ENCODE measurements around the gene CHCHD6.

The CHCHD6 gene

GRCh38 chr3:126834596-126835471 lies 130.8 kb downstream of the CHCHD6 start:
- H3K79me2 ChIP-seq (ENCODE audit: insufficient read depth, low read length): no peaks in the 10 kb centered on the region
- TF ChIP-seq EZH2 (IDR thresholded peaks at IDR 0.05; ENCODE audit: borderline replicate concordance, low read depth, low read length, severe bottlenecking): no peak
- no peak for TF ChIP-seq CTCF (IDR thresholded peaks at IDR 0.05; ENCODE audit: borderline replicate concordance, extremely low read depth, low read length, poor library complexity, severe bottlenecking)
- DNase-seq (no peak), ATAC-seq (ENCODE audit: insufficient read depth, low read depth) (no peak)
- H4K20me1 ChIP-seq (ENCODE audit: insufficient read depth, low read length): peaks cover 13% of the 10 kb centered on the region; the same call in 1 of the 2 replicates
- H3K9me3 ChIP-seq (ENCODE audit: insufficient read depth, low read length, severe bottlenecking): no peaks in the 10 kb centered on the region
- H3K36me3 ChIP-seq (ENCODE audit: insufficient read depth, low read length): peaks cover 9% of the 10 kb centered on the region; the same call in 1 of the 2 replicates
- H3K4me1 ChIP-seq (ENCODE audit: insufficient read depth, low read length): no peaks in the 10 kb centered on the region
- no peak overlapping the region for H3K4me3 ChIP-seq (ENCODE audit: low read depth in 1 of 2, low read length in 2 of 2)
- H3K9ac ChIP-seq (ENCODE audit: low read depth, low read length): no peak overlapping the region
- no peak overlapping the region for H2AFZ ChIP-seq (ENCODE audit: low read depth, low read length)
- no peak overlapping the region for H3K27ac ChIP-seq (ENCODE audit: low read length)
- H3K4me2 ChIP-seq (ENCODE audit: insufficient read depth, low read length): no peak overlapping the region
- H3K27me3 ChIP-seq (ENCODE audit: insufficient read depth, low read length, poor library complexity): no peaks in the 10 kb centered on the region

DNA sequence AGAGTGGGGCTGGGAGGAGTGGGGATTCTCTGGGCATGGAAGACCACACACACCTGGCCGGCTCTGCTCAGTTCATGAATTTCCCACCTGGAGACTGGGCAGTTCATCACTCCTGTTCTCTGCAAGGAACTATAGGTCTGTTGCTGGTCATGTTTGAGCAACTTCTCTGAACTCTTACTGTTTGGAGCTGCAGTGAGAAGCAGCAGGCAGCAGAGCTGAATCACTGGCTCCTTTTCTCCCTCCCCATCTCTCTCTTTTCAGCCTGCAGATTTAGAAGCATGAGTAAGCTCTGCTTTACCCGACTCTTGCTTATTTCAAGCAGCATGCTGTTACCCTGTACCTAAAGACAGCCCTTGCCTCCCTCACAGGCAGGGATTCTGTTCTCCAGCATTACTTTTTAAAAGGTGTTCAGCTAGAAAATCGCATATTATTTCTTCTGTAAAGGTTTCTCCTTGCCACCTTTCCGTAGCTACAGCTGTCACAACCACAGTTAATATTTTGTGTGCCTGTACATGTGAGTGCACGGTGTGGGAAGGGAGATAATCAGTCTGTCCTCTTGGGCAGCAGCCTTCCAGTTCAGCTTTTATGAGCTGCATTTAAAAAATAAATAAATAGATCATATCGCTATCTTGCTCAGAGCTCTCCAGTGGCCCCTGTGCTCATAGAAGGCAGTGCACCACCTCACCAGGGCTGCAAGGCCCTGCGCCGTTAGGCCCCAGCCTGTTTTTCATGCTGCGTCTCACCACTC lies 131.6 kb downstream of the CHCHD6 start:
- DNase-seq (no peak), ATAC-seq (ENCODE audit: insufficient read depth, low read depth) (no peak)
- H2AFZ ChIP-seq (ENCODE audit: low read depth, low read length): no peak overlapping the region
- H3K79me2 ChIP-seq (ENCODE audit: insufficient read depth, low read length): no peaks in the 10 kb centered on the region
- no peak for TF ChIP-seq CTCF (IDR thresholded peaks at IDR 0.05; ENCODE audit: borderline replicate concordance, extremely low read depth, low read length, poor library complexity, severe bottlenecking)
- no peak for TF ChIP-seq EZH2 (IDR thresholded peaks at IDR 0.05; ENCODE audit: borderline replicate concordance, low read depth, low read length, severe bottlenecking)
- H3K9ac ChIP-seq (ENCODE audit: low read depth, low read length): no peak overlapping the region
- H3K27ac ChIP-seq (ENCODE audit: low read length): no peak overlapping the region
- H3K9me3 ChIP-seq (ENCODE audit: insufficient read depth, low read length, severe bottlenecking): no peaks in the 10 kb centered on the region
- no peaks in the 10 kb centered on the region for H3K4me1 ChIP-seq (ENCODE audit: insufficient read depth, low read length)
- H3K4me2 ChIP-seq (ENCODE audit: insufficient read depth, low read length): no peak overlapping the region
- H4K20me1 ChIP-seq (ENCODE audit: insufficient read depth, low read length): peaks cover 13% of the 10 kb centered on the region; the same call in 1 of the 2 replicates
- peaks cover 9% of the 10 kb centered on the region; the same call in 1 of the 2 replicates for H3K36me3 ChIP-seq (ENCODE audit: insufficient read depth, low read length)
- no peak overlapping the region for H3K4me3 ChIP-seq (ENCODE audit: low read depth in 1 of 2, low read length in 2 of 2)
- no peaks in the 10 kb centered on the region for H3K27me3 ChIP-seq (ENCODE audit: insufficient read depth, low read length, poor library complexity)

DNA sequence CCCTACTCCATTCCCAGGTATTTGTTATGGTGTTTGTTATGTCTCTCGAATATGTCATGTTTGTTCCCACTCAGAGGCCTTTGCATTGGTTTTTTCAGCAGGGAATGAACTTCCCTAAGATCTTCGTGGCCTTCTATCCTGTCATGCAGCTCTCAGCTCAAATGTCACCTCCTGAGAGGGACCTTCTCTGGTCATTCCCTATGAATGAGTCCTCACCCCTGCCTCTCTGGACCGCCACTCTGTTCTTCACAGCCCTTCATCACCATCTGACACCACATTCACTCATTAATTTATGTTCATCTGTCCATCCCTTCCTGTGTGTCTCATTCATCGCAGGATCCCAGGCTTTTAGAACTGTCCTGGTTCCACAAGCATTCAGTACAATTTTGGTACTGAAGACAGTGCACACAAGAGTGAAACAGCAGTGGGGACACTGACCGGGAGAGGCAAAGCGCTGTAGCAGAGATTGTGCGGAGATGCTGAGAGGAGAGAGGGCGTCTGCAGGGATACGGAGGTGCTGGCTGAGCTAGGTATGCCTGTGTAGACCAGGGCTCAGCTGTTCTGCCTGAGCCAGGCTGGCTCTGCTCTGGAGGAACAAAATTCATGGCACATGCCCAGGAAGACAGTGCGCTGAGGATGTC lies 132.3 kb downstream of the CHCHD6 start:
- ATAC-seq (ENCODE audit: insufficient read depth, low read depth) (no peak), DNase-seq (no peak)
- Histone ChIP-seq H3K4me3 (ENCODE audit: low read depth in 1 of 2, low read length in 2 of 2) (no peak overlapping the region), H3K36me3 (ENCODE audit: insufficient read depth, low read length) (peaks cover 9% of the 10 kb centered on the region; the same call in 1 of the 2 replicates), H3K9me3 (ENCODE audit: insufficient read depth, low read length, severe bottlenecking) (no peaks in the 10 kb centered on the region), H3K27me3 (ENCODE audit: insufficient read depth, low read length, poor library complexity) (no peaks in the 10 kb centered on the region), H3K9ac (ENCODE audit: low read depth, low read length) (no peak overlapping the region), H3K79me2 (ENCODE audit: insufficient read depth, low read length) (no peaks in the 10 kb centered on the region), H2AFZ (ENCODE audit: low read depth, low read length) (no peak overlapping the region), H3K27ac (ENCODE audit: low read length) (no peak overlapping the region), H3K4me2 (ENCODE audit: insufficient read depth, low read length) (no peak overlapping the region), H3K4me1 (ENCODE audit: insufficient read depth, low read length) (no peaks in the 10 kb centered on the region), H4K20me1 (ENCODE audit: insufficient read depth, low read length) (peaks cover 13% of the 10 kb centered on the region; the same call in 1 of the 2 replicates)
- TF ChIP-seq EZH2 (IDR thresholded peaks at IDR 0.05; ENCODE audit: borderline replicate concordance, low read depth, low read length, severe bottlenecking) (no peak), CTCF (IDR thresholded peaks at IDR 0.05; ENCODE audit: borderline replicate concordance, extremely low read depth, low read length, poor library complexity, severe bottlenecking) (no peak)

All from DND-41 (cell line).